GM18909 (cell line): Measurements from ENCODE around the gene PPP4R1.

Source experiments
- ATAC-seq: cut with Tn5 transposase; IDR thresholded peaks from one replicate; pipeline ENCODE4 v1.9.1; 2021; ENCODE audit warnings: mild to moderate bottlenecking; ENCODE audit not compliant: unreplicated experiment, poor library complexity

Gene PPP4R1

GRCh38 chr18:9520666-9521065 lies 93.7 kb downstream of the PPP4R1 start:
- no peak for ATAC-seq

GRCh38 chr18:9519399-9519798 lies 95.0 kb downstream of the PPP4R1 start:
- no peak for ATAC-seq

- no peak for ATAC-seq
Observed at GRCh38 chr18:9517869-9518268, 96.5 kb downstream of the PPP4R1 start.

GRCh38 chr18:9516437-9517064 lies 97.8 kb downstream of the PPP4R1 start:
- ATAC-seq, result no peak

GRCh38 chr18:9513971-9514512 lies 100.3 kb downstream of the PPP4R1 start:
- no peak for ATAC-seq

- ATAC-seq, result no peak
Observed at GRCh38 chr18:9508446-9509025, 105.8 kb downstream of the PPP4R1 start.

- no peak for ATAC-seq
Observed at GRCh38 chr18:9507565-9508088, 106.7 kb downstream of the PPP4R1 start.

- no peak for ATAC-seq
Observed at GRCh38 chr18:9506046-9506792, 108.1 kb downstream of the PPP4R1 start.
